ENCODE measurements around the gene C10orf90. TPM values are rescaled to one million over a fixed set of nuclear protein-coding genes. Genes with fewer than 3 reads are reported as not detected.

The C10orf90 gene
- total RNA-seq, 1 donor from 2014 or later = not detected

DNA sequence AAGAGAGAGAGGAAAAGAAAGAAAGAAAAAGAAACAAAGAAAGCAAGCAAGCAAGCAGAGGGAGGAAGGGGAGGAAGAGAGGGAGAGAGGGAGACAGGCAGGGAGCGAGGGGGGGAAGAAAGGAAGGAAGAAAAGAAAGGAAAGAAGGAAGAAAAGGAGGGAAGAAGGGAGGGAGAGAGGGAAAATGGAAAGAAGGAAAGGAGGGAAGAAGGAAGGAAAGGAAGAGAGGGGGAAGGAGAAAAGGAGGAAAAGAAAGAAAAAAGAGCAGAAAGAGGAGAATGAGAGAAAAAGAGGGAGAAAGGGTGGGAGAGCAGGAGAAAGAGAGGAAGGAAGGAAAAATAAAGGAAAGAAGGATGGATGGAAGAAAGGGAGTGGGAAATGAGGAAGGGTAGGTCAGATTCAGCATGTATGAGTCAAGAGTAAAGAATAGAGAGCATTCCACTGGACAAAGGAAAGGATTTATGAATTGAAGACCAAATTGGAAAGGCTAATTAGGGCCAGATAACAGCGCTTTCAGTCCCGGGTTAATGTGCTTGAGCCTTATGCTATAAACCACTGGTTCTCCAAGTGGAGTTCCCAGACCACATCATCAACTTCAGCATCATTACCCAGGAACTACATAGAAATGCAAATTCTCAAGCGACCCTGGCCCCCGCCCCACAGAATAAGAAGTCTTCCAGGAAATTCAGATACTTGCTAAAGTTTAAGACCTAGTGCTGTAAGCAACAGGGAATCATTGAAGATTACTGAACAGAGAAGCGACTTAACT, 85.1 kb downstream of the C10orf90 start:
- H3K27ac Mint-ChIP-seq = no peak overlapping the region
- no peaks in the 10 kb centered on the region for H3K27me3 Mint-ChIP-seq
- no peaks in the 10 kb centered on the region for H3K9me3 Mint-ChIP-seq
- no peak overlapping the region for H3K4me3 Mint-ChIP-seq
- no peaks in the 10 kb centered on the region for H3K4me1 Mint-ChIP-seq
- ATAC-seq (ENCODE audit: low read depth) (no peak), DNase-seq (no peak)
- TF ChIP-seq, protein P1, sequence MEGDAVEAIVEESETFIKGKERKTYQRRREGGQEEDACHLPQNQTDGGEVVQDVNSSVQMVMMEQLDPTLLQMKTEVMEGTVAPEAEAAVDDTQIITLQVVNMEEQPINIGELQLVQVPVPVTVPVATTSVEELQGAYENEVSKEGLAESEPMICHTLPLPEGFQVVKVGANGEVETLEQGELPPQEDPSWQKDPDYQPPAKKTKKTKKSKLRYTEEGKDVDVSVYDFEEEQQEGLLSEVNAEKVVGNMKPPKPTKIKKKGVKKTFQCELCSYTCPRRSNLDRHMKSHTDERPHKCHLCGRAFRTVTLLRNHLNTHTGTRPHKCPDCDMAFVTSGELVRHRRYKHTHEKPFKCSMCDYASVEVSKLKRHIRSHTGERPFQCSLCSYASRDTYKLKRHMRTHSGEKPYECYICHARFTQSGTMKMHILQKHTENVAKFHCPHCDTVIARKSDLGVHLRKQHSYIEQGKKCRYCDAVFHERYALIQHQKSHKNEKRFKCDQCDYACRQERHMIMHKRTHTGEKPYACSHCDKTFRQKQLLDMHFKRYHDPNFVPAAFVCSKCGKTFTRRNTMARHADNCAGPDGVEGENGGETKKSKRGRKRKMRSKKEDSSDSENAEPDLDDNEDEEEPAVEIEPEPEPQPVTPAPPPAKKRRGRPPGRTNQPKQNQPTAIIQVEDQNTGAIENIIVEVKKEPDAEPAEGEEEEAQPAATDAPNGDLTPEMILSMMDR (IDR thresholded peaks at IDR 0.05) = no peak
- CTCF ChIA-PET = no interaction called here
- POLR2A ChIA-PET = no interaction called here
- no peaks in the 10 kb centered on the region for H3K36me3 Mint-ChIP-seq (ENCODE audit: low read depth)
- intact Hi-C loops (cut with micrococcal nuclease) = no loop called here

DNA sequence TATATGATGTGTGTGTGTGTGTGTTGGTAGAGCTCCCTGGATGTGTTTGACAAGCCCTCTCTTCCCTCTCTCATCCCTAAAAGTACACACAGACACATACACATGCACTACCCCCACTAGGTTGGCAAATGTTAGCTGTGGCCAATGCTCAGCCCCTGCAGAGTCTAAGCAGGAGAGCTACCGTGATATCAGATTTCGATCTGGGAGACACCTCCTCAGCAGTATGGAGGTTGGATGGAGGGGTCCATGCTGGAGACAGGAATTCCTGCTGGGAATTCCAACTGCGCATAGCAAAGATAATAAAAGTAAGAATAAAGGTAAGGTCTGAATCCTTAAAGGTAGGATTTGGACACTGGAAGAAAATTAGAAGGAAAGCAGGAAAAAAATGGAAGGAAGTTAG, 85.7 kb downstream of the C10orf90 start:
- intact Hi-C loops (cut with micrococcal nuclease) = no loop called here
- H3K4me3 Mint-ChIP-seq = no peak overlapping the region

DNA sequence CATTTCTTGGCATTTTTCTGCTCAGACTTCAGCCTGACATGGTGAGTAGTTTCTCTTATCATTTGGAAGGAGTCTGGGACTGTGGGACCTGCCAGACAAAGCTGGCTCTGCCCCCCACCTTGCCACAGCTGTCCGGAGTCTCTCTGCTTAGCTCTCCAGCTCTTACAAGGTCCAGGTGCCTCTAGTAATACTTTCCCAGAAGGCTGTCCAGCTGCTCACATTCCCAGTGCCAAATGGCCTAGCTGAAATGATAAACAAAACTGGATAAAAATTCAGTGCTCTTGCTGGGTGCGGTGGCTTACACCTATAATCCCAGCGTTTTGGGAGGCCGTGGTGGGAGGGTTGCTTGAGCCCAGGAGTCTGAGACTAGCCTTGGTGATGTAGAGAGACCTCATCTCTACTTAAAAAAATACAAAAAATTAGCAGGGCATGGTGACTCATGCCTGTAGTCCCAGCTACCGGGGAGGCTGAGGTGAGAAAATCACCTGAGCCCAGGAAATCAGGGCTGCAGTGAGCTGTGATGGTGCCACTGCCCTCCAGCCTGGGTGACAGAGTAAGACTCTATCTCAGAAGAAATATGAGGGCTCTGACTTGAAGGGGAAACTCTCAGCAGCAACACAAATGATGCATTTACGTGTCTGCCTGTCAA, 86.8 kb downstream of the C10orf90 start:
- no peak for DNase-seq
- no peak overlapping the region for H3K27ac Mint-ChIP-seq
- no peaks in the 10 kb centered on the region for H3K27me3 Mint-ChIP-seq
- no peaks in the 10 kb centered on the region for H3K4me1 Mint-ChIP-seq
- ATAC-seq (ENCODE audit: low read depth) = no peak
- ChIA-PET CTCF (no interaction called here), POLR2A (no interaction called here)
- no peak overlapping the region for H3K4me3 Mint-ChIP-seq
- TF ChIP-seq, protein P1 (IDR thresholded peaks at IDR 0.05) = no peak
- no peaks in the 10 kb centered on the region for H3K36me3 Mint-ChIP-seq (ENCODE audit: low read depth)
- H3K9me3 Mint-ChIP-seq = no peaks in the 10 kb centered on the region
- intact Hi-C loops (cut with micrococcal nuclease) = no loop called here

More for the DNA sequence above, 85.7 kb downstream of the C10orf90 start:
- TF ChIP-seq, protein P1 (IDR thresholded peaks at IDR 0.05) = no peak
- Mint-ChIP-seq H3K27me3 (no peaks in the 10 kb centered on the region), H3K9me3 (no peaks in the 10 kb centered on the region), H3K27ac (no peak overlapping the region), H3K36me3 (ENCODE audit: low read depth) (no peaks in the 10 kb centered on the region), H3K4me1 (no peaks in the 10 kb centered on the region)
- ChIA-PET POLR2A (no interaction called here), CTCF (no interaction called here)
- ATAC-seq (ENCODE audit: low read depth) (no peak), DNase-seq (no peak)

DNA sequence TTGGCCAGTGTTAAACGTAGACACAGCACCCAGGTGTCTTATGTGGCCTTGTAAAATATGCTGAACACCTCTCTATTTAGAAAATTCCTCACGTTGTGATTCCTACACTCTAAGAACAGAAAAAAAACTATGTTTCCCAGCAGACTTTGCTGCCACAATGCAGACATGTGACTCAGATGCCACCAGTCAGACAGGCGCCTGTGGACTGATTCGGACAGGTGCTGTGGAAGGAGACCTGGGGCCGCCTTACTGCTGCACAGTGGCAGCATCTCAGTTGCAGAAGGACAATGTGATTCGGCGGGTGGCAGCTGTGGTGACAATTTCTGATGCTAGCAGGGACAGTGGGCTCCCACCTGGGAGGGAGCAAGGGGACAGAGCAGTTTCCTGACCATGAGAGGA, 88.8 kb downstream of the C10orf90 start:
- Mint-ChIP-seq H3K27ac (no peak overlapping the region), H3K4me1 (no peaks in the 10 kb centered on the region), H3K27me3 (no peaks in the 10 kb centered on the region), H3K4me3 (no peak overlapping the region), H3K36me3 (ENCODE audit: low read depth) (no peaks in the 10 kb centered on the region), H3K9me3 (no peaks in the 10 kb centered on the region)
- intact Hi-C loops (cut with micrococcal nuclease) = no loop called here
- no peak for DNase-seq
- TF ChIP-seq, protein P1 (IDR thresholded peaks at IDR 0.05) = no peak
- ChIA-PET CTCF (no interaction called here), POLR2A (no interaction called here)
- ATAC-seq (ENCODE audit: low read depth) = no peak

DNA sequence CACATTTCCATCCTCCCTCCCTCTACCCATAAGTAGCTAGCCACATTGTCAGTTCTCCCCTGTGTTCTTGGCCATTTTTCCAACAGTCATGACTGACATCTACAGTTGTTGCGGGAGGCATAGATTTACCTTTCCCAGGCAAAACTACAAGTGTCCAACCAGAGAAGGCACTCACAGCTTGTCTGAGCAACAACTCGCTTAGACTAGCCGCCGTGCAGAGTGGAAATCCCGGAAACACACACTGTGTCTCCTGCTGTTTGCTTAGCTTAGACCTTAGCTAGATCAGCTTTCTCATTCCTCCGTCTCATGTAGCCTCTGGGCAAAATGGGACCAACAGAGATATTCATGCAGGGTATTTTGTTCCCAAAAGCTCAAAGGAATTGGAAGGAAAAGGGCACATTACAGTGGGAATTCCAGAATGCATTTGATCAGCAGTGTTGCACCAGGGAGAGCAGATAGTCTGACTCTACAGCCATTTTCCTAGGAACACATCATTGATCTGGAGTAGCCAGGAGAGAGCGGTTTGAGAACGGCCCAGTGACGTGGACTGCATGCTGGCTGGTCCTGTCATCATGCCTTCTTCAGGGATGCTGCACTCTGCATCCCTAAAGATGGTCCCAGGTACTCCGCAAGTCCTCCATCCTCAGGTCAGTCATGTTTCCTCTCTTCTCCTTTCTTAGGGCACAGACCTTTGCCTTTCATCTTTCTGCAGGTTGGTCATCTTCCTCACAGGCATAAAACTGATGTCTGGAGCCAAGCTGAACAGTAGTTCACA, 89.4 kb downstream of the C10orf90 start:
- no peak for ATAC-seq (ENCODE audit: low read depth)
- TF ChIP-seq, protein P1 (IDR thresholded peaks at IDR 0.05) = no peak
- CTCF ChIA-PET = no interaction called here
- H3K4me1 Mint-ChIP-seq = no peaks in the 10 kb centered on the region
- H3K4me3 Mint-ChIP-seq = no peak overlapping the region
- no peak overlapping the region for H3K27ac Mint-ChIP-seq
- no peaks in the 10 kb centered on the region for H3K27me3 Mint-ChIP-seq
- POLR2A ChIA-PET = no interaction called here
- intact Hi-C loops (cut with micrococcal nuclease) = no loop called here
- DNase-seq = no peak
- H3K36me3 Mint-ChIP-seq (ENCODE audit: low read depth) = no peaks in the 10 kb centered on the region
- H3K9me3 Mint-ChIP-seq = no peaks in the 10 kb centered on the region
